NCI-H1092 treated with DMSO at 0.1 percent for 48 hours (cell line): ENCODE measurements around the gene RSPH9.

Experiments used
- DNase-seq: peaks from one replicate; lab custom pipeline; 2025; lab: John Stamatoyannopoulos, UW

The RSPH9 gene

GRCh38 chr6:43644940-43645612, at the start of gene RSPH9:
Gene RSPH9, plus strand, starts transcription at chr6:43645036. Its CDS starts 63 bp downstream, at chr6:43645099.
- no peak for DNase-seq

- DNase-seq, result no peak
These were observed 44.2 kb upstream of the RSPH9 start for GRCh38 chr6:43600595-43600994.

- DNase-seq, result no peak
These were observed 40.7 kb upstream of the RSPH9 start for GRCh38 chr6:43604174-43604573.

GRCh38 chr6:43606019-43606418, 38.8 kb upstream of the RSPH9 start:
- no peak for DNase-seq

GRCh38 chr6:43608310-43608763, 36.5 kb upstream of the RSPH9 start:
- peak; percentile 76 for DNase-seq

- DNase-seq, result no peak
These were observed 36.0 kb upstream of the RSPH9 start for GRCh38 chr6:43608807-43609206.

GRCh38 chr6:43609402-43609801, 35.4 kb upstream of the RSPH9 start:
- DNase-seq, result no peak

GRCh38 chr6:43610431-43610830, 34.4 kb upstream of the RSPH9 start:
- DNase-seq, result no peak

GRCh38 chr6:43613721-43614395, 31.0 kb upstream of the RSPH9 start:
- DNase-seq, result no peak

GRCh38 chr6:43614396-43614730, 30.5 kb upstream of the RSPH9 start:
- no peak for DNase-seq

- no peak for DNase-seq
These were observed 27.9 kb upstream of the RSPH9 start for GRCh38 chr6:43616725-43617472.

- no peak for DNase-seq
These were observed 23.6 kb upstream of the RSPH9 start for GRCh38 chr6:43621078-43621835.

- no peak for DNase-seq
These were observed 23.0 kb upstream of the RSPH9 start for GRCh38 chr6:43621836-43622180.

- DNase-seq, result no peak
These were observed 22.3 kb upstream of the RSPH9 start for GRCh38 chr6:43622541-43622940.

GRCh38 chr6:43623880-43624785, 20.7 kb upstream of the RSPH9 start:
- no peak for DNase-seq

GRCh38 chr6:43624786-43625288, 20.0 kb upstream of the RSPH9 start:
- DNase-seq, result no peak

GRCh38 chr6:43625393-43625992, 19.3 kb upstream of the RSPH9 start:
- no peak for DNase-seq

- DNase-seq, result peak; percentile 50
These were observed 17.6 kb upstream of the RSPH9 start for GRCh38 chr6:43627008-43627825.

GRCh38 chr6:43628393-43629103, 16.3 kb upstream of the RSPH9 start:
- peak; percentile 37 for DNase-seq
